Mesenchymal stem cell (in vitro differentiated cells and primary cell): ENCODE results near the gene YJU2.
A peak's percentile ranks its signal among the peaks of the same experiment; 100 is the strongest.
"Not testable (repeated sequence)": the region's sequence is repeated elsewhere in the genome, so short reads cannot be mapped to it uniquely, and the experiment has no call there.

ENCODE experiments used
- DNase-seq: peaks from one replicate; pipeline ENCODE4 v3.0.0-alpha.2; 2013
- H2AFZ ChIP-seq: one replicate; pipeline ENCODE4 v1.6.1; 2013; ENCODE audit warnings: low read depth, mild to moderate bottlenecking, control low read depth, inconsistent platforms, low read length, moderate library complexity
- H2AK5ac ChIP-seq: 2 replicates; pipeline ENCODE4 v1.6.1; 2013; ENCODE audit warnings: low read length, moderate library complexity, mild to moderate bottlenecking, inconsistent platforms; ENCODE audit not compliant: severe bottlenecking
- H2BK120ac ChIP-seq: one replicate; pipeline ENCODE4 v1.6.1; 2013; ENCODE audit warnings: low read depth, mild to moderate bottlenecking, inconsistent platforms, low read length, moderate library complexity
- H2BK12ac ChIP-seq, 2 experiments: one replicate each; pipeline ENCODE4 v1.6.1; 2013; ENCODE audit warnings: inconsistent platforms in 2 of 2, low read length in 2 of 2, mild to moderate bottlenecking in 2 of 2, moderate library complexity in 2 of 2, control low read depth in 1 of 2
- H2BK15ac ChIP-seq: one replicate; pipeline ENCODE4 v1.6.1; 2013; ENCODE audit warnings: mild to moderate bottlenecking, low read depth, inconsistent platforms; ENCODE audit not compliant: poor library complexity, severe bottlenecking
- H2BK5ac ChIP-seq: 2 replicates; pipeline ENCODE4 v1.6.1; 2013; ENCODE audit warnings: low read depth, mild to moderate bottlenecking, low read length, control low read depth, inconsistent platforms; ENCODE audit not compliant: poor library complexity, severe bottlenecking
- H3K14ac ChIP-seq, 2 experiments: one replicate each; pipeline ENCODE4 v1.6.1; 2013; ENCODE audit warnings: inconsistent platforms in 2 of 2, low read length in 2 of 2, control low read depth in 1 of 2, mild to moderate bottlenecking in 1 of 2, moderate library complexity in 1 of 2
- H3K18ac ChIP-seq, 2 experiments: one replicate each; pipeline ENCODE4 v1.6.1; 2013; ENCODE audit warnings: inconsistent platforms in 2 of 2, low read length in 2 of 2, control low read depth in 1 of 2, low read depth in 1 of 2, mild to moderate bottlenecking in 1 of 2
- H3K23ac ChIP-seq, 2 experiments: one replicate each; pipeline ENCODE4 v1.6.1; 2013; ENCODE audit warnings: inconsistent platforms in 2 of 2, low read length in 2 of 2, mild to moderate bottlenecking in 2 of 2, moderate library complexity in 2 of 2, control low read depth in 1 of 2
- H3K27ac ChIP-seq: 2 replicates; pipeline ENCODE4 v1.5.1; 2013; ENCODE audit warnings: mild to moderate bottlenecking, moderate library complexity, low read length, control low read depth, inconsistent platforms; ENCODE audit not compliant: poor library complexity, severe bottlenecking
- H3K27me3 ChIP-seq, 2 experiments: 2 replicates each; pipeline versions ENCODE4 v1.6.1 to v1.7.0; 2013; ENCODE audit warnings: low read length in 2 of 2, mild to moderate bottlenecking in 2 of 2, moderate library complexity in 2 of 2, control low read depth in 1 of 2, inconsistent platforms in 1 of 2; ENCODE audit not compliant: control insufficient read depth in 1 of 2, insufficient read depth in 1 of 2
- H3K36me3 ChIP-seq, 2 experiments: 2 replicates each; pipeline versions ENCODE4 v1.6.1 to v1.7.0; 2013; ENCODE audit warnings: low read length in 2 of 2, control low read depth in 1 of 2, inconsistent platforms in 1 of 2, low read depth in 1 of 2, mild to moderate bottlenecking in 1 of 2; ENCODE audit not compliant: insufficient read depth in 2 of 2, control insufficient read depth in 1 of 2
- H3K4ac ChIP-seq, 2 experiments: one replicate each; pipeline ENCODE4 v1.6.1; 2013; ENCODE audit warnings: inconsistent platforms in 2 of 2, low read length in 2 of 2, mild to moderate bottlenecking in 2 of 2, moderate library complexity in 2 of 2, control low read depth in 1 of 2, low read depth in 1 of 2
- H3K4me1 ChIP-seq: 2 replicates; pipeline ENCODE4 v1.6.1; 2013; ENCODE audit warnings: low read depth, low read length, control low read depth; ENCODE audit not compliant: control insufficient read depth, insufficient read depth
- H3K4me2 ChIP-seq: 2 replicates; pipeline ENCODE4 v1.6.1; 2013; ENCODE audit warnings: low read length, mild to moderate bottlenecking, inconsistent platforms; ENCODE audit not compliant: poor library complexity, severe bottlenecking
- H3K4me3 ChIP-seq, 2 experiments: 2 replicates each; pipeline versions ENCODE4 v1.5.1 to v1.7.0; 2013; ENCODE audit warnings: low read length in 2 of 2, mild to moderate bottlenecking in 2 of 2, control low read depth in 1 of 2, low read depth in 1 of 2; ENCODE audit not compliant: insufficient read depth in 1 of 2
- H3K79me1 ChIP-seq: replicated peaks from 2 replicates; pipeline ENCODE4 v1.6.1; 2013; ENCODE audit warnings: mild to moderate bottlenecking, control low read depth, low read length, inconsistent platforms; ENCODE audit not compliant: poor library complexity, severe bottlenecking
- H3K9ac ChIP-seq: 2 replicates; pipeline ENCODE4 v1.7.0; 2013; ENCODE audit warnings: mild to moderate bottlenecking, low read length, moderate library complexity
- H3K9me3 ChIP-seq: 2 replicates; pipeline ENCODE4 v1.7.0; 2013; ENCODE audit warnings: mild to moderate bottlenecking, low read length; ENCODE audit not compliant: control insufficient read depth
- H4K8ac ChIP-seq: one replicate; pipeline ENCODE4 v1.6.1; 2013; ENCODE audit warnings: inconsistent platforms, mild to moderate bottlenecking, low read length, moderate library complexity
- H4K91ac ChIP-seq: one replicate; pipeline ENCODE4 v1.6.1; 2013; ENCODE audit warnings: mild to moderate bottlenecking, low read length, inconsistent platforms
- WGBS: methylation state at CpG from one replicate; pipeline ENCODE4 v1.1.7; 2013; ENCODE audit warnings: mixed read lengths; 5-methylcytosine and 5-hydroxymethylcytosine counted together

YJU2 gene

GRCh38 chr19:4279530-4280422 lies 32.9 kb downstream of the YJU2 start:
- no peak overlapping the region for H2AK5ac ChIP-seq
- no peak overlapping the region for H4K8ac ChIP-seq
- no peak overlapping the region for H2AFZ ChIP-seq
- H3K27ac ChIP-seq, result no peak overlapping the region
- no peaks in the 10 kb centered on the region for H3K79me1 ChIP-seq
- peaks cover 61% of the 10 kb centered on the region in 2 experiments for H3K27me3 ChIP-seq
- H3K14ac ChIP-seq, result no peak overlapping the region
- H3K4me2 ChIP-seq, result peak overlapping the region; percentile 59
- no peak overlapping the region for H3K9ac ChIP-seq
- H3K36me3 ChIP-seq, result no peaks in the 10 kb centered on the region
- H2BK12ac ChIP-seq, result no peak overlapping the region
- no peak overlapping the region for H2BK5ac ChIP-seq
- H3K4me3 ChIP-seq, result no peak overlapping the region
- no peak overlapping the region for H2BK120ac ChIP-seq
- no peak overlapping the region for H2BK15ac ChIP-seq
- WGBS, result 3% methylated on average over 71 of the region's 71 CpGs
- no peak overlapping the region for H3K18ac ChIP-seq
- peaks cover 21% of the 10 kb centered on the region for H3K4me1 ChIP-seq
- no peaks in the 10 kb centered on the region for H3K9me3 ChIP-seq
- H4K91ac ChIP-seq, result no peak overlapping the region
- no peak overlapping the region for H3K4ac ChIP-seq
- H3K23ac ChIP-seq, result no peak overlapping the region
- no peak for DNase-seq

DNA sequence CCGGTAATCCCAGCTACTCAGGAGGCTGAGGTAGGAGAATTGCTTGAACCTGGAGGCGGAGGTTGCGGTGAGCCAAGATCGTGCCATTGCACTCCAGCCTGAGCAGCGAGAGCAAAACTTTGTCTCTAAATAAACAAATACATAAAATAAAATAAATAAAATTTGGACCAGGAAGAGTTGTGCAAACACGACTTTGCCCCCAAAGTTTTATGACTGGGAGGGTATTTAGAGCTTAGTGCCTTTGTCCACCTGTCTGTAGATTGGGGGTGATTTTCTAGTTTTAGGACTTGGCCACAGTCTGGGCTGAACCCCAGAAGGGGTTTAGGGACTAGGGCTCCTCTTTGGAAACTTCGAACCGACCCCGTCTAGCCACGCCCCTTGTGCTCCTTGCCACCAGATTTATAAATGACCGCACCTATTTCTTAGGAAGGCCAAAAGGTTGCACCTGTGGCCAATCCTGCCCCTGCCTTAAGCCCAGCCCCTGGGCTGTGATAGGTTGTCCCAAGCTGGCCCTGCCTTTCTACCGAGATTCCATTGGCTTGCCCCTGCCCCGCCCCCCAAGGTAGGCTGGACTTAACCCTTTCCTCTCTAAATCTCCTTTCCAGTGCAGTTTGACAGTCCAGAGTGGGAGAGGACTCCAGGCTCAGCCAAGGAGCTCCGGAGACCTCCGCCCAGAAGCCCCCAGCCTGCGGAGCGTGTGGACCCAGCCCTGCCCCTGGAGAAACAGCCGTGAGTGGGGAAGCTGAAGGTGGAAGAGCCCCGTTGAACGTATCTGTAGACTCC lies 37.5 kb downstream of the YJU2 start:
- no peak overlapping the region for H2AFZ ChIP-seq
- H2BK5ac ChIP-seq, result no peak overlapping the region
- no peak overlapping the region for H3K14ac ChIP-seq
- H3K27ac ChIP-seq, result no peak overlapping the region
- no peak overlapping the region for H4K8ac ChIP-seq
- no peak overlapping the region for H3K23ac ChIP-seq
- DNase-seq, result no peak
- no peak overlapping the region for H3K4me2 ChIP-seq
- H4K91ac ChIP-seq, result no peak overlapping the region
- no peak overlapping the region for H3K9ac ChIP-seq
- H3K4me3 ChIP-seq, result no peak overlapping the region
- H3K36me3 ChIP-seq, result no peaks in the 10 kb centered on the region
- H3K18ac ChIP-seq, result no peak overlapping the region
- H2BK12ac ChIP-seq, result no peak overlapping the region
- H3K4ac ChIP-seq, result no peak overlapping the region
- no peak overlapping the region for H2BK15ac ChIP-seq
- no peaks in the 10 kb centered on the region for H3K79me1 ChIP-seq
- no peaks in the 10 kb centered on the region for H3K9me3 ChIP-seq
- H3K4me1 ChIP-seq, result peaks cover 10% of the 10 kb centered on the region
- WGBS, result 57% methylated on average over 17 of the region's 20 CpGs
- H2BK120ac ChIP-seq, result no peak overlapping the region
- H3K27me3 ChIP-seq, result peaks cover 54 to 60% of the 10 kb centered on the region in 2 experiments
- no peak overlapping the region for H2AK5ac ChIP-seq

DNA sequence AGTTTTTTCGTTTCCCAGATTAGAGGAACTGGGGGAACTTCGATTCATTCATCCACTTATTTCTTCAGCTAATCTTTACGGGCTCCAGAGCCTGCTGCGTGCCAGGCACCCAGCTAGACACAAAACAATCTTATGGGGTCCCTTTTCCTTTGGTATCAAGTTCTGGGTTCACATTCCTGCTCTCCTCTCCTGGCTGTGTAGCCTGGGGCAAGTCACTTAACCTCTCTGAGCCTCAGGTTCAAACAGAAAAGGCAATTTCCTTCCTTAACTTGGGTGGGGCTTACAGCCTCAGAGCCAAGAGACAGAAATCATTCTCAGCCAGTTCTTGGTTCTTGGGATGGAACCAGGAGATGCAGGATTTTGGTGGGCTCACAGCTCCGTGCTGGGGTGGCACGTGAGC lies 38.1 kb downstream of the YJU2 start:
- no peak overlapping the region for H4K91ac ChIP-seq
- 81% methylated on average over 6 of the region's 6 CpGs for WGBS
- H4K8ac ChIP-seq, result no peak overlapping the region
- no peak overlapping the region for H2AFZ ChIP-seq
- no peak overlapping the region for H3K23ac ChIP-seq
- no peak overlapping the region for H3K18ac ChIP-seq
- no peak overlapping the region for H2AK5ac ChIP-seq
- H3K36me3 ChIP-seq, result no peaks in the 10 kb centered on the region
- no peak overlapping the region for H3K9ac ChIP-seq
- peaks cover 49 to 54% of the 10 kb centered on the region in 2 experiments for H3K27me3 ChIP-seq
- no peaks in the 10 kb centered on the region for H3K9me3 ChIP-seq
- H3K4me2 ChIP-seq, result no peak overlapping the region
- no peak overlapping the region for H3K4me3 ChIP-seq
- no peak overlapping the region for H2BK120ac ChIP-seq
- DNase-seq, result no peak
- H2BK15ac ChIP-seq, result no peak overlapping the region
- no peak overlapping the region for H3K14ac ChIP-seq
- peaks cover 4% of the 10 kb centered on the region for H3K4me1 ChIP-seq
- no peak overlapping the region for H3K4ac ChIP-seq
- no peak overlapping the region for H2BK12ac ChIP-seq
- no peaks in the 10 kb centered on the region for H3K79me1 ChIP-seq
- no peak overlapping the region for H3K27ac ChIP-seq
- no peak overlapping the region for H2BK5ac ChIP-seq

DNA sequence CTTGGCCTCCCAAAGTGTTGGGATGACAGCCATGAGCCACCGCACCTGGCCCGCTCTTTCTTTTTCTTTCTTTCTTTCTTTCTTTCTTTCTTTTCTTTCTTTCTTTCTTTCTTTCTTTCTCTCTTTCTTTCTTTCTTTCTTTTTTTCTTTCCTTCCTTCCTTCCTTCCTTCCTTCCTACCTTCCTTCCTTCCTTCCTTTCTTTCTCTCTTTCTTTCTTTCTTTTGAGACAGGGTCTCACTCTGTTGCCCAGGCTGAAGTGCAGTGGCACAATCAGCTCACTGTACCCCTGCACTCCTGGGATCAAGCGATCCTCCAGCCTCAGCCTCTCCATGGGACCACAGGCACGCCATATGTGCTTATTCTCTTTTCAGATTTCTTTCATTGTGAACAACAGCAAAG lies 39.3 kb downstream of the YJU2 start:
- not testable (repeated sequence) for H2BK15ac ChIP-seq, H2BK5ac ChIP-seq, H3K79me1 ChIP-seq, H3K27ac ChIP-seq, H3K14ac ChIP-seq, H4K8ac ChIP-seq, H3K9ac ChIP-seq, H3K9me3 ChIP-seq, H2AFZ ChIP-seq, H4K91ac ChIP-seq, H3K23ac ChIP-seq, H3K4me1 ChIP-seq, DNase-seq, H2AK5ac ChIP-seq, H3K4me3 ChIP-seq, H2BK120ac ChIP-seq, H3K18ac ChIP-seq, H3K4me2 ChIP-seq, H3K4ac ChIP-seq, H3K36me3 ChIP-seq, H2BK12ac ChIP-seq
- peaks cover 38 to 53% of the 10 kb centered on the region in 2 experiments for H3K27me3 ChIP-seq
- WGBS, result 91% methylated on average over 4 of the region's 4 CpGs
